Activated T-cell treated with anti-CD3 and anti-CD28 coated beads for 1 hour (primary cell): ENCODE measurements around the gene KCNH8.

Experiments
- DNase-seq: peaks from one replicate; pipeline ENCODE4 v3.0.0-alpha.2; 2020; ENCODE audit warnings: low read depth

Gene KCNH8

GRCh38 chr3:19384868-19385267 is 236.6 kb downstream of the KCNH8 start:
- DNase-seq, result no peak

DNA sequence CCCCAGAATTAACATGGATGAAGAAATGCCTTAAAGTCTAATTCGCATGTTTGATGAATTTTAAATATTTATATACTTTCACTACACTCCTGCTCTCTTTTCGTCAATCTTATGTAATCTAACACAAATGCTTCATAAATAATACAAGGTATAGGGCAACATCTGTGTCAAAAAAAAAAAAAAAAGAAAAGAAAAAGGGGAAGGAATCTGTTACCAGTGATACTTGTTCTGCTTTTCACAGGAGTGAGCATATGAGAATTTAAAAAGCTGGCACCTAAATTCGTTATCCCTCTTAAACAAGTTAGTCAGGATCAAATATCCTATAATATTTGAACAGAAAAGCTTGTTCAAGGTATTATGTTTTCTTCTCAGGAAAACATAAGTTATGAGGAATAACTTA is 243.8 kb downstream of the KCNH8 start:
- no peak for DNase-seq

- no peak for DNase-seq
Measured at GRCh38 chr3:19394946-19395345, 246.6 kb downstream of the KCNH8 start.

DNA sequence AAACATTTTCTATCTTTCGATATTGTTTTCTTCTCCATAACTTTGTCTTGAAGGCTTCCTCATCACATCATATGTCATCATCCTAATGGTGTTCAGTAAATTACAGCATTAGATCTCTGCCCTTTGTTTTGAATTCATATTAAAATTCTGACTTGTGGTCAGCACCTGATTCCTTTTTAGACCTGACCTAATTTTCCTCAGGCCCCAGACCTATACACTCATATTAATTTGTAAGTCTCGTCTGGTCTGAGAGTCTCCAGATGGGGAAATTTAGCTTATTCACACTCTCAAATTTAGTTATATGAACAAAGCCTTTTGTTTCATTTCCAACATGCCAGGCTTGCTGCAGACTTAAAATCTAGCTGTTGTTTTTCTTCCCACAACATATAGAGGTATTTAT is 248.4 kb downstream of the KCNH8 start:
- DNase-seq, result no peak

- no peak for DNase-seq
Measured at GRCh38 chr3:19399356-19399755, 251.0 kb downstream of the KCNH8 start.

DNA sequence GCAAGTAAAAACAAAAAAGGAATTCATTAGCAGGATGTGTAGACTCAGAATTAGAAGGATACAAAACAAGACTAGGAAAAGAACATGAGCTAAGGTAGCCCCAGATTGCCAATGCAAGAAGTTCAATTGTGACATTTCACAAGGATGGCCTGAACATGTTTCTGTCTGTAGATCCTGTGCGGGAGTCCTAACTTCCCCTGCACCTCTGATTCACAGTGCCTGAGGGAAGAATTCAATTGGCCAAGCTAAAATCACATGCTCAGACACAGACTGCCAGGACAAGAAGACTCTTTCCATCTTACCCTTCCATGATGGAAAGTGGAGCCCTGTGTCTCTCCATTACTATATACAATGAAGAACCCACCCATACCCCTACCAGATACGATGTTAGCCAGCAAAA is 251.5 kb downstream of the KCNH8 start:
- no peak for DNase-seq

- DNase-seq, result no peak
Measured at GRCh38 chr3:19420159-19420558, 271.8 kb downstream of the KCNH8 start.

- no peak for DNase-seq
Measured at GRCh38 chr3:19425825-19426224, 277.5 kb downstream of the KCNH8 start.

- DNase-seq, result no peak
Measured at GRCh38 chr3:19427422-19428149, 279.3 kb downstream of the KCNH8 start.

GRCh38 chr3:19428729-19429128 is 280.4 kb downstream of the KCNH8 start:
- DNase-seq, result no peak

DNA sequence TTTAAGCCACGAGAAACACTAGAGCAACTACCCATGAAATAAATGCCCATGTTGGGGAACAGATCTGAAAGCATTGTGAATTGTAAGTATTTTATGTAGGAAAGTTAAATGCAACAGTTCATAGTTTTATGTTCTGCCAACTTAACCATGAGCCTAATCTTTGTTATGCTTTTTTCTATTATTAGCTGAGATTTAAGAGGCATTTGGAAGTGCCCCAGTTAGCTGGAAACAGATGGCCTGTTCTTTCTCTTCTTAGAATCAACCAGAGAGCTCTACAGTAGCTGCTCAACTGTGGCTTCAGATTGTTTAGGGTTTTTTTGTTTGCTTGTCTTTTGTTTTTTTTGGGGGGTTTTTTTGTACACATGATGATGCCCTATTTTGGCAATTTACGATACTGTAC is 284.4 kb downstream of the KCNH8 start:
- DNase-seq, result no peak

DNA sequence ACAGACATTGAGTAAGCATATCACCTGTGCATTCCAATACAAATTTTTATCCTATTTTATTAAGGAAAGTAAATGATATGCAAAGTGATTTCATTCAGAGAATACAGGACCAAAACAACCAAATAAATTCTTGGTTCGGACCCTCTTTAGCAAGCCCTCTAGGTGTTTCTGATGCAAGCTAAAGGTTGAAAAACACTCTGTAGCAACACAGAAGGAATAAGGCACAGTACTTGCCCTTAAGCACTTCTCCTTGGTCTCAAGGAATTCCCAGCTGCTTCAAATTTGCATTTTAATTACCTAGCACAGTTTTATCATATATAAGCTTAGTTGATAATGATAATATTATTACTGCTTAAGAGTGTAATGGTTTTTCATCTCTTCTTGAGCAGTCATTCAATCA is 288.4 kb downstream of the KCNH8 start:
- no peak for DNase-seq

DNA sequence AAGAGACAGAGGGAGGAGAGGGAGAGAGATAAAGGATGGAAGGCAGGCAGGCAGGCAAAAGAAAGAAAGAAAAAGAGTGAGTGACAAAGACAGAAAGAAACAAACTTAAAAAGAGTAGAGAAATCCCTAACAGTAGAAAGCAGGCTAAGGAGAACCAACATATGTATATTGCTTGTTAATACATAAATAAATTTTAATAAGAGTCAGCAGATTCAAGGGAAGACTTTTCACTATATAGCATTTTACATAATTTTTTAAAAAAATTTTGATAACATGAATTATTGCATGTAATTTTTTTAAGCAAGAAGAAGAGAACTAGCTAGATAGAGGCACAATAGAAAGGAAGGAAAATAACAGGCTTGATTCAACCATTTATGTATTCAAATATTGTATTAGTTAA is 291.6 kb downstream of the KCNH8 start:
- DNase-seq, result no peak

- no peak for DNase-seq
Measured at GRCh38 chr3:19446138-19446537, 297.8 kb downstream of the KCNH8 start.

DNA sequence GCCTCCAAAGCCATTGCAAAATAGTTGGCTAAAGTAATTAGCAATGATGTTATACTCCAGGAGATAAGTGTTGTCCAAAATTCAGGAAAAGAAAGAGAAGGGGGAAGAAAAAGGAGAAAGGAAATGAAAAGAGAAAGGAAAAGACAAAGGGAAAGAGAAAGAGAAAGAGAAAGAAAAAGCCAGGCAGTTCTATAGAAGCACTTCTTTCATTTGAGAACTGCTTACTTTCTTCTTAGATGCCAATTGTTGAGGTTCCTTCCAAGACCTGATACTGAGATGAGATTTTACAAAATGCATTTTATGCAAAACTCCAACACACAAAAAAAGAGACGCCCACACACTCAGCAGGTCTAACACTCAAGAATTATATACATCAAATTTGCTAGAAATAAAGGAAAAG is 298.4 kb downstream of the KCNH8 start:
- no peak for DNase-seq

DNA sequence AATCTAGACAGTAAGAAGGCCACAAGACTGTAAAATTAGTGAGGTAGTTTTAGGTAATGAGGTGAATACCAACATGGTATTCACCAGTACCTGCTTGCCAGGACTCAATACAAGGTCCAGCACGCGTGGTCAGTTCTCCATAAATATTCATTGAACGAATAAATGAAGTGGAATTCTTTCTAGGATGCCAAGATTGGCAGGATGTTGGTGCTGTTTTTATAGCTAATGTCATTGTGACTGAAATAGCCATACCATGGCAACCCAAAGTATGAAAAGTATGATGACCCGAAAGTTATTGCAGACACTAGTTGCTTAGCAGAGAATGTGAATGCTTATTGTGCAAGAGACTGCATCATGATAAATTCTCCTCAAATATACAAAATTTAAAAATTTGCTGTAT is 307.2 kb downstream of the KCNH8 start:
- DNase-seq, result no peak

GRCh38 chr3:19456738-19457137 is 308.4 kb downstream of the KCNH8 start:
- DNase-seq, result no peak

DNA sequence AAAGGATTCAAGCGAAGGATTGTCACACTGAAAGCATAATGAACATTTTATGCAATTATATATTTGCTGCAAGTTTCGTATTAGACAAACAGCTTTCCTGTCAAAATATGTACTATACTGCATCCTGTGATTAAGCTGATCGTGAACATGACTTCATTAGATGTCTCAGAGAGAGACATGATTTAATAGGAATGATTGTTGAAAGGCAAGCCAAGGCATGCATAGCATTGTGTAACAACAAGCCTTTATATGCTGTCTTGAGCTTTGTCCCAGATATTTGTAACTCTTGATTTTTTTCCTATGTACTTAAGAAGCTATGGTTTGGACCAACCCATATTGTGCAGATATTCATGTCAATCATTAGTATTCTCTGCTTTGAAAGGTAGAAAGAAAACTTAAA is 309.1 kb downstream of the KCNH8 start:
- DNase-seq, result no peak

- DNase-seq, result no peak
Measured at GRCh38 chr3:19467761-19468160, 319.5 kb downstream of the KCNH8 start.

- no peak for DNase-seq
Measured at GRCh38 chr3:19471138-19471537, 322.8 kb downstream of the KCNH8 start.

DNA sequence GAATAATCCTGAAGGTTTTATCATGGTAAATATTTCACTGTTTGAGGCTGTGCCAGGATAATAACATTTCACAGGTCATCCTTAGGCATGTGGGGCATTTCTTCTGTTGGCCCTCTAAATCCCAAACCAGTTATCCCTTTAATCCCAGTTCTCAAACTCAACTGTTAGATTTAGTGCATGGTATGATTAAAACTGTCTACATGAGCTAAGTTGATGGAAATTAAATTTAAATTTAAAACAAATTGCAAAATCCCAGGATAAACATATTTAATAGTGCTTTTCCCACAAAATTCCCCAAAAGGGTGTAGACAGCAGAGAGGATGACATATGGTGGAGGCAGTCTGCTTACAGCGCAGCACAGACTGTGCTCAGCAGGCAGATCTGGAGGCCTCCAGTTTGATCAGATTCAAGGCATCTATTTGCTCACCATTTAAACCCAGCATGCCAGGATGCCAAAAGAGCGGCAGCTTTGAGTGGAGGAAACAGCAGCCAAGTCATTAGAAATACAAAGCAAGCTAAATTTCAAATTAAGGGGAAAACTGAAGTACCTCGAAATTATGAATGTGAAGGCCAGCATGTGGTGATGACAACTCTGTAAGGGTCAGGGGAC is 325.8 kb downstream of the KCNH8 start:
- DNase-seq, result no peak

DNA sequence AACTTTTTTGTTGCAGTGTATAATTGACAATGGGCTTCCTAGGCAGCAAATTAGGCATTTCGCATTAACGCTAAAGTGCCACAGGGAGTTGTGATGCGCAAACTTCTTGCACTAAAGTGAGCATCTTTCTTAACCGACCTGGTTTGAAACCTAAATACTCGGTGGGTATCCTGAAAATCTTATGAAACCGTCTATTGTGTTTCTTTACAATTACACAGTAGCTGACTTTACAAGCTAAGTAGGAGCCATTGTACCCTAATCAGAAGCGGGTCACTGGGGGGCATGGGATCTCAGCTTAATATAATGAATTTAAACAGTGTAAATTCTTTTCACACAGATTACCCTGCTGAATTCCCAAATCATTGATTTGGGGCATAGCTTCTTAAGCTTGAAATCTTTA is 328.0 kb downstream of the KCNH8 start:
- DNase-seq, result no peak

DNA sequence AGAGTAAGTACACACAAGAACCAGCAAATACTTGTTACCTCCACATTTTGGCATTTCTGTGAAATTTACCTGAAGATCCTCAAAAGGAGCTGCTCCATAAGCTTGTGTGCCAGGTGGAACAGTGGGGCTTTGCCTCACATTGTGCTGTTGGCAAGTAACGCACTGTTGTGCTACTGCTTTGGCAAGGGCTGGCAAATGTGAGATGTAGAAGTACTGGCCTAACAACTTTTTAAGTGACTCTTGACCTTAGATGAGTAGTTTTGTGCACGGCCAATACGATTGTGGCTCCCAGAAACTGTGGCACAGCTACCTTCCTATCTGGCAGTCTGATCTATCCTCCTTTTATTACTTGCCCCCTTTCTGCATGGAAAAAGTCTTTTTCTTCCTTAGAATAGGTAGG is 337.0 kb downstream of the KCNH8 start:
- DNase-seq, result no peak

DNA sequence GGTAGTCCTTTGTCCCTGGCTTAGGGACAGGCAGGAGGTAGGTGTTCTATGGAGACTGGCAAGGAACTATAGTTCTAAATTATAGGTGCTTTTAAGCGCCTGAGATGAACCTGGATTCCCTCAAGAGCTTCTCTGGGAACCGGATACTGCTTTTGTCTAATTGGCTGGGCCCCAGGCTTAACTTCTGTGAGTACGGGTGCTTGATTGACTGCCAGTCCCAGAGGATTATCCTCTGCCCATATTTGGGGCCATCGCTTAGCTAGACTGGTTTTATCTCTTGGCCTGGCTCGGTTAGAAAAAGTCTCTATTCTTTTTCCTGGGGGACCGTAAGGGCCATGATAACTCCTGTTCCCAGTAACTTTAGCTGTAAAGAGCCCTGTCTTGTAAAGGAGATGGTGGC is 339.1 kb downstream of the KCNH8 start:
- no peak for DNase-seq
